CD4-positive, alpha-beta T cell treated with Interleukin-2 at 100 ng/mL for 4 hours (primary cell): Measurements from ENCODE around the gene KCNAB1.
"Not testable (repeated sequence)": the region's sequence is repeated elsewhere in the genome, so short reads cannot be mapped to it uniquely, and the experiment has no call there.

Experiments
- DNase-seq: peaks from one replicate; pipeline ENCODE4 v3.0.0-alpha.2; 2020; ENCODE audit warnings: low spot score

KCNAB1 gene

DNA sequence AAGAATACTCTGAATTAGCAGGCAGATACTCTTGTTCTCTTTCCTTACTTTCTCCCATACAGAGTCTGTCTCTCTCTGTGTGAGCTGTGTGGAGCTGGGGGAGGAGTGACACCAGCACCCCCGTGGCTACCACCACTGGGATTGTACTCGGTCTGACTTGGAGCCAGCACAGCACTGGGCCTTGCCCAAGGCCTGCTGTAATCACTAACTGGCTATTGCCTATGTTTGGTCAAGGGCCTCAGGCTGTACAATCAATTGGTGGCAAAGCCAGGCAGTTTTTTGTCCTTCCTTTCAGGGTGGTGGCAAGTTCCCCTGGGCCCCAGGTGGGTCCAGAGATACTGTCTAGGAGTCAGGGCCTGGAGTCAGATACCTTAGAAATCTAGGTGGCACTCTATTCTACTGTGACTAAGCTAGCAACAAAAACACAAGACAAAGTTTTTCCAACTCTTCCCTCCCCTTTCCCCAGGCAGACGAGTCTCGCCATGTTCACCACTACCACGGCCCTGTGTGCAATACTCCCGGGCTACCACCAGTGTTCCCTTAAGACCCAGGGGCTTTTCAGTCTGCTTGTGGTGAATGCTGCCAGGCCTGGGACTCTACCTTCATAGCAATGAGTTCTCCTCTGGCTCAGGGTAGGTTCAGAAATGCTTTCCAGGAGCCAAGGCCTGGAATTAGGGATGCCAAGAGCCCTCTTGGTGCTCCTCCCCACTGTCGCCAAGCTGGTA is 151.8 kb downstream of the KCNAB1 start:
- no peak for DNase-seq

DNA sequence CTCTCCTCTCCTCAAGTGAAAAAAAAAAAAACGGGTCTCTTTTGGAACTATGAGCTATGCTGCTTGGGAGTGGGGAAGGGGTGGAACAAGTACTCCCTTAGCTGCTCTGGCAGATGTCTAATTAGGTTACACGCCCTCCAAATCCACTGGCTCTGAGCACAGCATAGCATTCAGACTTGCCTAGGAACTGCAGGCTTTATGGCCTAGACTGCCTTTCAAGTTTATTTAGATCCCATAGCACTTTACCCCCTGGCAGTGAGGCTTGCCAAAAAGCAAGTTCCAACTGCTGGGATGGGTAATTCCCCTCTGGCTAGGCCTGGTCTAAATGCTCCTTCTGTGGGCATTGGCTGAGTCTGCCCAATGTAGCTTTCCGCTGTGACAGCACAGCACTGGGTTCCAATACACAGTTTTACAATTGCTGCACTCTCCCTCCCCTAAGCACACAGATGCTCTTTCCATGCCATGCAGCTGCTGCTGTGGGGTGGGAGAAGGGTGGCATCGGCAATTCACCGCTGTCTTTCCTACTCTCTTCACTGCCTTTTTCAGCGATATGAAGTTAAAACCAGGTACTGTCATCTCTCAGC is 152.8 kb downstream of the KCNAB1 start:
- DNase-seq = no peak

DNA sequence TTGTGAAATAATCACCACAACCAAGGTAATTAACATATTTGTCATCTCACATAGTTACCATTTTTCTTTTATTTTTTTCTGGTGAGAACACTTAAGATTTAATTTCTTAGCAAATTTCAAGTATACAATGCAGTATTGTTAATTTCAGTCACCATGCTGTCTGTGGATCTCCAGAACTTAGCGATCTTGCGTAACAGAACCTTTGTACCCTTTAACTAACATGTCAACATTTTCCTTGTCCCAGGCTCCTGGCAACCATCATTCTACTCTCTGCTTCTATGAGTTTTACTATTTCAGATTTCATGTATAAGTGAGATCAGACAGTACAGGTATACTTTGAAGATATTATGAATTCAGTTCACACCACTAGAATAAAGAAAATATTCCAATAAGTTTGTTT is 154.4 kb downstream of the KCNAB1 start:
- no peak for DNase-seq

DNA sequence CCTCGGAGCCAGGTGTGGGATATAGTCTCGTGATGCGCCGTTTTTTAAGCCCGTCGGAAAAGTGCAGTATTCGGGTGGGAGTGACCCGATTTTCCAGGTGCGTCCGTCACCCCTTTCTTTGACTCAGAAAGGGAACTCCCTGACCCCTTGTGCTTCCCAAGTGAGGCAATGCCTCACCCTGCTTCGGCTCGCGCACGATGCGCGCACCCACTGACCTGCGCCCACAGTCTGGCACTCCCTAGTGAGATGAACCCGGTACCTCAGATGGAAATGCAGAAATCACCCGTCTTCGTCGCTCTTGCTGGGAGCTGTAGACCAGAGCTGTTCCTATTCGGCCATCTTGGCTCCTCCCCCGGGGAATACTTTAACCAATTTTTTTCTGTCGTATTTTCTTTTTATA is 164.3 kb downstream of the KCNAB1 start:
- DNase-seq = not testable (repeated sequence)

DNA sequence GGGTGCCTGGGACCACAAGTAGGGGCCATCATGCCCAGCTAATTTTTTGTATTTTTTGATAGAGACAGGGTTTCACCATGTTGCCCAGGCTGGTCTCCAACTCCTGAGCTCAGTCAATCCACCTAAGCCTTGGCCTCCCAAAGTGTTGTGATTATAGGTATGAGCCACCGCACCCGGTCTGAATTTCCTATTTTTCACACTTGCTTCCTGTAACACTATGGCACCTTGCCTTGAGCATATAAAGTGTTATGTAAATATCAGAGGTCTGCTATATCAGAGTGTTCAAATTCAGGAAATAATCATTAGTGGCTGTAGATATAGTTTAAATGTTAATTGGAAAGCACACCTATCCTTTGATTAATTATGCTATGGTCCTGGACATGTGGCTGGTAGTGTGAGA is 165.2 kb downstream of the KCNAB1 start:
- DNase-seq = no peak

DNA sequence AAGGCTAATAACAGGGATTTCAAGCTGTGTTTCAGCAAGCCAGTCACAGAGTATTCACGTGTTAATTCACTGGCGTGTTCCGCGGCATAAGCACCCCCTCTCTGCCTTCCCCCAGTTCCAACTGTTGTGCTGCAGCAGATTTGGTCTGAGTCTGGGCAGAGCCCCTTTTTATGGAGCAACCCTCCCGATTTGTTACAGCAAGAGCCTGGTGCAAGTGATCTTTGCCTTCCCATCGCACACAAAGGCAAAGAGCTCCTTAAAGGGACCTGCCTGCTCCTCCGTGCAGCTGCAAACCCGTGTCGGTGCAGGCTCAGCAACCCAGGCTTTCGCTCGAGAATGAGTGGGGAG is 170.5 kb downstream of the KCNAB1 start:
- DNase-seq = no peak

DNA sequence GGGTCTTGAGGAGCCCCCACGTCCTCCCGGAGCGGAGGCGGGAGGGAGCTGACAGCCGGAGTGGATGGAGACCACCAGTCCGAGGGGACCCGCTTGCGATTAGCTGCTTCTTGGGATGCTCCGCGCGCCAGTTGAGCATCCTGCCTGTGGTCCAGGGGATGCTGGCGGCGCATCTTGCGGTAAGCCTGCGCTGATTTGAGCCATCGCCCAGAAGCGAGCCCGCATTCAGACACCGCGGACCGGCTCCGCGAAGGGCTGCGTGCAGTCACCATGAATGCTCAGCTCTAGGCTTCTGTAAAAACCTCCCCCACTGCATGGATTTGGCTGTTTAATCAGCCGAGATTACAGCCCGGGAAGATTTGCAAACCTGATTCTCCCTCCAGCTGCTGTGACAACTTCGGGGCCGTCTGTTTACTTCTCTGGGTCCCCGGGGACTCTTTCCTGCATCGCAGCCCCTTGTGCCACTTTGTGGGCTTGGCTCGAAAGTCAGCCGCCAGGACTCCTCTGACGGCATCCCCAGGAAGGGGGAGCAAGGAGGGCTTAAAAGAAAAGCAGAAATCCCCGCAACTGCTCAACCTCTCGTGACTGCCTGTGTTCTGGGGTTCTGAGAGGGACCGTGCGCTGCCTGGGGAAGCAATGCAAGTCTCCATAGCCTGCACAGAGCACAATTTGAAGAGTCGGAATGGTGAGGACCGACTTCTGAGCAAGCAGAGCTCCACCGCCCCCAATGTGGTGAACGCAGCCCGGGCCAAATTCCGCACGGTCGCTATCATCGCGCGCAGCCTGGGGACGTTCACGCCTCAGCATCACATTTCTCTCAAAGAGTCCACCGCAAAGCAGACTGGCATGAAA is 171.1 kb downstream of the KCNAB1 start:
- no peak for DNase-seq

DNA sequence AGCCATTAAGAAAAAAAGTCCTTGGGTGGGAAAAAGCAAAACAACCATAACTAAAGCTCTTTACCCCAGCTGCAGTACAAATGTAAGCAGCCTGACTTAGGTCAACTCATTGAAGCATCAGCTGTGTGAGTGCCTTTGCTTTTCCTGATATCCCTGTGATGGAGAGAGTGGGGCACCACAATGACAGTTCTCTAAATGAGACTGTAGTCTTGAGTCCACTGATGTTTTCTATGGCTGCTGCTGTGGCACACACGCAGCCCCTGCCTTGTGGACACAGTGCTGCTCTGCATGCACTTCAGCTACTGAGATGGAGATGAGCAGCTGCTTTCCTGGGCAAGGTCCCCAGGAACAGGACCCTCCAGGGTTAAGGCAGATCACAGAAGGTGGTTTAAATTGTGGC is 173.2 kb downstream of the KCNAB1 start:
- DNase-seq = no peak

DNA sequence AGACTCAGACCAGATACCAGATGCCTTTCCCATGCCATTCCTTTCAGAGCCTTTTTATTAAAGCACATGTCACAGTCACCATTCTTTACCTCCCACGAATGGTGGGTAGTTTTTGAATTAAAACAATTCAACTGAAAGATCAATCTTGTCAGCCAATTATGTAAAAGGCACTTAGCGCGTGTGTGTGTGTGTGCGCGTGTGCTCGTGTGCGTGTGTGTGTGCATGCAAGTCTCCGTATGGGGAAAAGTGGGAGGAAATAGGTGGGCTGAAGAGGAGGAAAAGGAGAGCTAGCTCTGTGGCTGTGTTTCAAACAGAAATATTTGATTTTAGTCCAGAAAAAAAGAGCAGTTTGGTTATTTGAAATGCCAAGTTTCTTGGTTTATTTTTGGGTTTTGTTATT is 177.2 kb downstream of the KCNAB1 start:
- no peak for DNase-seq

DNA sequence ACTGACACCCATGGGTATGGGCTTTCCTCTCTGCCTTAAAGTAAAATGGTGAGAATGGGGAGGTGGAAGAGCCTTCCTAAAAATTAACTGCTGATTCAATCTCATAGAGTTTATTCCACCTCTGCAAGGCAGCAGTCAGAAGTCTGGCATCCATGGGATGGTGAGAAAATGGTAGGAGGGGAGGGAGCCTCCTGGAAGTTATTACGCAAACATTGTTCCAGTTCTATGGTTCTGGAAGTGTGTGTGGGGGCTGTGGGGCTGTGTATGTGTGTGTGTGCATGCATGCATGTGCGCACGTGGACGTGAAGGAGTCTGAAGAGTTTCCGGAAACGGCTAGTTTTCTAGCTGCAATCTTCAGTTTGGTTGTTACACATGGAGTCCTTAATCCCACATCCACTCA is 177.6 kb downstream of the KCNAB1 start:
- DNase-seq = no peak

DNA sequence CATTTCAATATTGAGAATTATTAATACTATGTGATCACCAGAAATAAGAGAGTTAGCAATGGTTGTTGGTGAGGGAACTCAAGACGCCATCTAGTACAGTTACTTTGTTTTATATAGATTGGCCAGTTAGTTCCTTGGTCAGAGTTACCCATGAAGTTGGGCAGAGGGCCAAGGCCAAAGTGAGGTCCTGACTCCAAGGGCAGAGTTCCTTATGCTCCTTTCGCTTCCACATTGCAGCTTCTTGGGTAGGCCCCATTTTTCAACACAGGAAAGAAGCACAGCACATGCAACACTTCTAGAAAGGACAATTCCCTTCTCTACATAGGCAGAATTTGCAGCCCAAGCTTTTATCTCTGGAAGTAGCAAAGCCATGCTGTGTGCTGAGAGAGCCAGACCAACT is 178.6 kb downstream of the KCNAB1 start:
- DNase-seq = no peak

DNA sequence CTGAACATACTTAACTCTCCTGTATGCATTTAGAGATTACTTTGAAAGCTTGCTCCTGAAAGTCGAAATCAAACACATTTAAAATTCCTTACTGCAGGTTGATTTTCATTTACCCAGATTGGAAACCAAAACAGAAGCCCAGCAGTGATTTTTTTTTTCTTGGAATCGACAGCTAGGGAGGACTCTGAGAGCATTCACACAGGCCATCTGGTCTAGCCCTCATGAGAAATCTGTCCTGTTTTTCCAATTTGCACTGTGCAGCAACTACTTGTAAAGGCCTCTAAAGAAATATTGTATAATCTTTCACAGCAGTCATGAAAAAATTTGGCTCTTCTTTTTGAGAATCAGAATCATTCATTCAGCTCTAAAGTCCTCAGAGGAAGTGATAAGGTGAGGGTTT is 179.2 kb downstream of the KCNAB1 start:
- DNase-seq = no peak

DNA sequence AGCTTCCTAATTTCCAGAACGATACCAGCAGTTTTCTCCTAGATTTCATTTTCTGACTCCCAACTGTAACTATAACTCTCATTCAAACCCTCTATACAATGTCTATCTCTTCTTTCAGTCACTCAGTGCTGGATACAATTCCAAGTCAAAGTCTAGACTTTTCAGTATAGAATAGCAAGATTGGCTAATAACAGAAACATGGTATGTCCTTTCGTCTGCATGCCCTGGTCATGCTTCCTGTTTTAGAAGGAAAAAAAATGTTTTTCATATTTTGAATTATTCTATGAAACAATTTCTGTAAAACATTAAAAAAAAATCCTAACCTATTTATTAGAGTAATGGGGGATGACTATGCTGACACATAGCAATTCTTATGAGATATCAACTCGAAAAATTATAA is 180.0 kb downstream of the KCNAB1 start:
- no peak for DNase-seq

DNA sequence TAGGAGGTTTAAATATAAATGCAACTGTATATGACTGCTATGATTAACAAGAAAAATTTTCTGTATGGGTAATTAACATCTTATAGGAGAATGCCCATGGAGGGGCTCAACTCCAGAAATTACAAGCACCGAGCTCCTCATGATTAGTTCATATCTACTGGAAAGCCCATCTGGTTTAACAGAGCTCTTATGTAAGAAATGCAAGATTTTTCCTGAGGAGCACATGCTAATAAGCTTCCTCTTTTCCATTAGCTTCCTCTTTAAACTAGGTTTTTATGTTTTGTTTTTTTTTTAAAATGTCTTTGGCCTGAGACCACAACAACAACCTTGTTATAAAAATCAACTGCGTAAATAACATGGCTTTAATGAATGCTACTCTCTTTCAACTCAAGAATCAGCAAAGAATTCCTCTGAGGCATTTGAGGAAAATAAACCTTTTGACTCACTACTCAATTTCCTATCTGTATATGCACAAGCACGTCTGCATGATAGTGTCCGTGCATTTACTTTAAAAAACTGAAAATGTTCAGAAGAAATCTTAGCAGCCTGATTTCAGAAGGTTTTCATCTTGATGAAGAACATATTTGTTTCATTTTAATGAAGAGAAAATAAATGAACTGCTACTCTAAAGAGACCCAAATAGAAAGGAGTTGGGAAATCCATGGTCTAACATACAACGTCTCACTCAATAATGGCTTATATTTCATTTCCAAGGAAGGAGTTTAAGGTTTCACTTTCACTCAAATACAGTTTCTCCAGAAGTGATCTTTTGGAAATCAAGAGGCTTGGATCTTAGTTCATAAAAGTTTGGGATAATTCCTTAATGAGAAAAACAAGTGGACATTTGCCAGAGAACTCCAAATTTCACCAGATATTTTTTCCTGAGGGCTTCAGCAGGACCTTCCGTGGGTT is 180.8 kb downstream of the KCNAB1 start:
- DNase-seq = no peak

DNA sequence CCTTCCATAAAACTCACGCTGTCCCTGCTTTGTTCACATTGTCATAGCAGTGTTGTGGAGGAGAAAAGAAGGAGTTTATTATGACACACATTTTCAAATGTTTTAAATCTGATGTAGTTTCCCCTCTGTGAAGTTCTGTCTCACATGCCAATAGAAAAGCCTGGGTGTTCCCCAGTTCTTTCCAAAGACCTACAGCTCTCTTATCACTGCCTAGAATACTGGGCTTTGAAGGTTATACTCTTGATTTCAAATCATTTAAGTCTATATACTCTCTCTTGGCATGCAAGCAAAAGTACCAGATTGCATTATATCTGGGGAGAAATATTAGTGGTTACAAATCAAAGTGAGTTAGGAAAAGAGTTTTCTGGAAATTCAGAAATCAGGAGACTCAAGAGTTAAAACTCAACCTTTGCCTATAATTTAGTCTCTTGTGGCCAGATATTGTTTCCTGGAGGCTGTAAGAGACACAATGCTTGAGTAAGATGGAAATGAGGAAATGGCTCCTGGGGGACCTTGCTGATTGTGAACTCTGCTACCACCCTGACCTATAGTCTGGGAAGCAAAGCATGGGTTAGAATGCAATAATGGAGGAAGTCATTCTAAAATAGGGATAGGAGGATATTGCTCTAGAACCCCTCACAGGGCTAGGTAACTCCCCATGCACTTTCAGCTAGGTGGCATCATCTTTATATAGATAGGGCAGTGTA is 182.8 kb downstream of the KCNAB1 start:
- DNase-seq = no peak

DNA sequence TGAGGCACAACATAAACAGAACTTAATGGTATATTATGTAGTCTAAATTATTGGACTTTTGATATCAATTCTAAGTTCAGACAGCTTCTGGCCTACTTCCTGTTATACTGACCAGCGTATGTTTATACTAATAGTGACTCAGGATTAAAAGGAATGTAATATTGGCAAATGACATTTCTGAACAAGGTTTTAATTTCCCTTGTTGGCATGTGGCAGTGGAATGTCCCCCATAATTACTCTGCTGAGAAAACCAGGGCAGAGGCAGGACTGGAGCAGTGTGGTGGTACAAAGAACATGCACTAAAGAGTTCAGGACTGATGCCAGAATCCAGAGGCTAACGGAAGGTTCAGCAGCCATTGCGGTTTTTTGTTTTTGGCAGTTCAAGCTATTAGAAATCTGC is 184.0 kb downstream of the KCNAB1 start:
- no peak for DNase-seq

DNA sequence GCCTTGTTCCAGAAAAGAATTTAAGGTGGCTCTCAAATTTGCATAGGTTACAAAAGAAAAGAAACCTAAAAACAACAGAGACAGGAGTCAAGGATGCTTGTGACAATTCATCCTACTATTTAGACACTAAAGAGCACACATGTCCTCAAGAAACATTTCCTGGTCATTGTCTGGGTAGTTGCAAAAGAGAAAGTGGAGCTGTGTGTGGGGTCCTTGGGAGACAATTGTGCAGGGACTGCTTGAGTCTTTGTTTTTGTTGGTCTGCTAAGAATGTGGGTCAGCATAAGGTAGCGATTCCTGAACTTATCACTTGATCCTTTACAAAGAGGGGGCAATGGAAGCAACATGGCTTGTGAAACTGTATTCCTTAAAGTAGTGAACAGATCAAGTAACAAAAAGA is 185.3 kb downstream of the KCNAB1 start:
- no peak for DNase-seq

DNA sequence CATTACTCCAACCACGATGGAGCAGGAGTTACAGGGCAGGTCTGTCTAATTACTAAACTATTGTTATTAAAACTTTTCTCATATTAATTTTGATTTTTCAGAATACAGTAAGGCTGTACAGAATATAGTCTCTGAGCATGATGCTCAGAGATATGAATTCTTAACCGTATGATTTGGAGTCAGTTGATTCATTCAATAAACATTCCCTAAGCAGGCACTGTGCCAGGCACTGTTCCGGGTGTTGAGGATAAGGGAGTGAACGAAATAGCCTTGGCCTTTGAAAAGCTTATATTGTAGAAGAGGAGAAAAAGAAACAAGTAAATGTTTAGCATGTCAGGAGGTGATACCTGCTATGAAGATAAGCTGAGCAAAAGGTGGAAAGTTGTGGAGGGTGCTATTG is 187.3 kb downstream of the KCNAB1 start:
- DNase-seq = no peak

DNA sequence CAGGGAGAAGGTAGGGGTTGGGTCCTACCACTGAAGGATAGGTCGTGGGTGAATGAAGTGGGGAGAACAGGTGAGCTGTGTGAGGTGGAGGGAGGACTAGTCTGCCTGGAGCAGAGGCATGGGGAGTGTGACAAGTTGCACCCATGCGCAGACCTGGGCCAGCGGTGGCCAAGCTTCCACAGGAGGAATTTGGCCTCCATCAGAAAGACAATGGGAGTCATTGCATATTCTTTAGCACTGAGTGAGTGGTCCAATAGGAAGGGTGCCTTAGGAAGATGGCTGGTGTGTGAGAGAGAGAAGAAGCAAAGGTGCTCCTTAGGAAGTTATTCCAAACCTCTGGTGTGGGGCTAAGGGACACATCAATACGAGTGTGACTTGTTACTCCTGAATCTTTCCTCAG is 191.1 kb downstream of the KCNAB1 start:
- DNase-seq = no peak

DNA sequence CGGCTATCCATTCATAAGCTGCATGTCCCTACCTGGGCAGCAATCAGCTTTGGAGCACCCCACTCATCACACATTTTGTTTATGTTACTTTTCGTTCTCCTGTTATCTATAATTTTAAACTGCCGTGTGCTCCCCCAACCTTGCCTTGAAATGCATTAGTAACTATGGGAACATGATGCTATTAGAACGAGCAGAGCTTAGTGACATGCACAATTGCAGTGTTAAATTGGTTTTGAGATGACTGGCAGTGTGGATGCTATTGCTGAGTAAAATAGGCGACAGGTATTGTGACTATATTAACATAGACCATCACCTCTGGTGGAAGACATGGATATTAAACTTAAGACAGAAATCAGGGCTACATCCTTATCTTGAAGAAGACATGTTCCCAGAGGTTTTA is 191.6 kb downstream of the KCNAB1 start:
- no peak for DNase-seq

DNA sequence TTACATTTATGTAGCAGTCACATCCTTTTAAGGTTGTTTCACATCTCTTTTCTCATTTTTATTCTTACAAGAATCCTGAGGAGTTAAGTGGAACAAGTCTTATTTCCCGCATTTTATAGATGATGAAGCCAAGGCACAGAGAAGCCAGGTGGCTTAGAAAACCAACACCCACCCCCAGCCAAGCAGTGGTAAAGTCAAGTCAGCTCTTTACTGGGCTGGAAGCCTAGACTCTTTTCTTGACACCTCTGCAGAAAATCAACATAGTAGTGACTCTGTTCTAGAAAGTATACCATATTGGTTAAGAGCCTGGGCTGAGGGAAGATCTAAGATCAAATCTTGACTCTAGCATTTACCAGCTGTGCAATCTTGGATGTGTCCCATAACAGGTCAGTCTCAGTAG is 195.7 kb downstream of the KCNAB1 start:
- no peak for DNase-seq
